Hepatic stellate cell (primary cell): Measurements from ENCODE around the gene MCC.

Experiments
- DNase-seq: peaks from one replicate; pipeline ENCODE4 v3.0.0; 2011; ENCODE audit warnings: low spot score

The MCC gene

GRCh38 chr5:113364466-113364865 is 123.8 kb downstream of the MCC start:
- no peak for DNase-seq

GRCh38 chr5:113361701-113362100 is 126.6 kb downstream of the MCC start:
- DNase-seq, result no peak

DNA sequence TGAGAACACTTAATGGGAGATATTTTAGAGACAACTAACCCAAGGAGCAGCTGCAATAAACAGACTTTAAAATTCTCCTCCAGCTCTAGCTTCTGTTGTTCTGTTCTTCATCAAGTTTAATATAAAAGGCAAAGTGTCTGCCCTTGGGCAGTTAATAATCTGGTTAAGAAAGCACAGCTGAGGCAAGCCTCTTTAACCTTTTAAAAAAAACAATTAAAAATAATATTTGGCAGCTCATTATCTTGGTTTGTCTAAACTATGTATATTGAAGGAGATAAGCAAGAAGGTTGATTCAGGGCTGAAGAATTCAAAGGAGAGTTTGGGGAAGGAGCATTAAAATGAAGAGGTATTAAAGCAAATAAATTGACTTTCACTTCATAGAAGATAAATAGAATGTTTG is 128.8 kb downstream of the MCC start:
- no peak for DNase-seq

GRCh38 chr5:113358696-113359095 is 129.6 kb downstream of the MCC start:
- DNase-seq, result no peak

DNA sequence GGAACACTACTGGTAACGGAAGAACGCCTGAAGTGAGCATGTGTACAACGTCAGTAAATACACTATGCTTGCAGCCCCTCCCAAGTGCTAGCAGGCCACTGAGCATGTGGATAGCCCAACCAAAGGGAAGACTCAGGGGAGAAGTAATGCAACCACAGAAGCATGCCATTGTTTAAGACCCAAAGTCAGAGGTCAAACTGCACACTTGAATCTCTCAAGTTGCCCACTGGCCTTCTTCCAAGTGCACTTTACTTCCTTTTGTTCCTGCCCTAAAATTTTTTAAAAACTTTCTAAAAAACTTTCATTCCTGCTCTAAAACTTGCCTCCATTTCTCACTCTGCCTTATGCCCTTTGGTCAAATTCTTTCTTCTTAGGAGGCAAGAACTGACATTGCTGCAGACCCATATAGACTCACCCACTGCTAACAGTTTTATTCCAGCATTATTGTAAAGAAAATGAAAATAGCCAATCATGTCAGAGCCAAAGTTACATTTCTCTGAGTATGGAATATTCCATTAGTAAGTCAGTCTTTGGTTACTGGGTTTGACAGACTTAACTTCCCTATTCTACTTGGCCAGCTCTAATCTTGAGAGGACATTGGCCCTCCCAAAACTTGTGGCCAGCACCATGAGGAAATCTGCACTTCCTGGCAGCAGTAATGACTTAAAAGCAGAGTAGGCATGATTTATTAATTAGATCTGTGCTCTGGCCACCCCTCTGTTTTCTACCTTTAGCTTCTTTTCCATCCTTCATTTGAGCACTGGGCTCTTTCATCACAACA is 130.4 kb downstream of the MCC start:
- no peak for DNase-seq

GRCh38 chr5:113356487-113356886 is 131.8 kb downstream of the MCC start:
- no peak for DNase-seq

- no peak for DNase-seq
These were observed 134.2 kb downstream of the MCC start for GRCh38 chr5:113354055-113354454.

- DNase-seq, result no peak
These were observed 140.7 kb downstream of the MCC start for GRCh38 chr5:113347572-113347971.

DNA sequence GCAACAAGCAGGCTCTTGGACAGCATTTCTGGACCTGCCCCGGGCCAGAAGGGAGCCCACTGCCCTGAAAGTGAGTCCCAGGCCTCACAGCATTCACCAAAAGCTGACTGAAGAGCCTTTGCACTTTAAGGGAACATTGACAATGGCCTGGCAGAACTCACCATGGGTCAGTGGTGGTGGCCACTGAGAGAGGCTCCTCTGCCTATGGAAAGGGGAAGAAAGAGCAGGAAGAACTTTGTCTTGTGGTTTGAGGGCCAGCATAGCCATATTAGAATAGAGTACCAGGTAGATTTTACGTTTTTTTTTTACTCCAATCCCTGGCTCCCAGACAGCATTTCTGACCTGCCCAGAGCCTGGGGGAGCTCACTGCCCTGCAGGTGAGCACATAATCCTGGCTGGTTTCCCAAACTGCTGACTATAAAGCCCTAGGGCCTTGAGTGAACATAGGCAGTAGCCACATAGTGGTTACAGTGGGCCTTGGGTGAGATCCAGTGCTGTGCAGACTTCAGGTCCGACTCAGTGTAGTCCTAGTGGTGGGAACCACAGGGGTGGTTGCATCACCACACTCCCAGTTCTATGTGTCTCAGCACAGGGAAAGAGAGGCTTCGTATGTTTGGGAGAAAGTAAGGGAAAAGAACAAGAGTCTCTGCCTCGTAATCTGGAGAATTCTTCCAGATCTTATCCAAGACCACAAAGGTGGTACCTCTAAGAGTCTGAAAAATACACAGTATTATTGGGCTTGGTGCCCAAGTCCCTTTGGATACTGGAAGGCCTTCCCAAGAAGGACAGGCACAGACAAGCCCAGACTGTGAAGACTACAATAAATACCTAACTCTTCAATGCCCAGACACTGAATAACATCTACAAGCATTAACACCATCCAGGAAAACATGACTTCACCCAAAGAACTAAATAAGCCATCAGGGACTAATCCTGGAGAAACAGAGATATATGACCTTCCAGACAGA is 143.0 kb downstream of the MCC start:
- no peak for DNase-seq

GRCh38 chr5:113343343-113343742 is 144.9 kb downstream of the MCC start:
- no peak for DNase-seq

DNA sequence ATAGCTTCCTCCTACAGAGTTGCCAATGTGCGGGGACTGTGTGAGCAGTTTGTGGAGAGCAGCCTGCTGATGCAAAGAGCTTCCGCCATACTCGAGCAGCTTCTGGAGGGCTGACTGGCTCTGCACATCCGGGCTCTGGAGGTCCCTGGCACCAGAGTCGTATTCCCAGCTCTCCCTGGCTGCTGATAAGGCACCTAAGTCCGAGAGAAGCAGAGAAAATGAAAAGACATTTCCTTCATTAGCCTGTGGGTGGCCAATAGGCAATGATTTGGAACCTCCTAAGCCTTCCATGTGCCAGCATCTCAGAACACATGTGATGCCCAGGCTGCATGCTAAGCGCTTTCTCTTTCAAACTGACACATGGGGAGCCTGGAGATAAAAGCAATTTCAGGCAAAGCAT is 147.7 kb downstream of the MCC start:
- no peak for DNase-seq

- DNase-seq, result no peak
These were observed 149.6 kb downstream of the MCC start for GRCh38 chr5:113338628-113339027.

GRCh38 chr5:113337515-113338415 is 150.5 kb downstream of the MCC start:
- DNase-seq, result no peak

GRCh38 chr5:113336975-113337374 is 151.3 kb downstream of the MCC start:
- peak; percentile 4 for DNase-seq

- no peak for DNase-seq
These were observed 154.8 kb downstream of the MCC start for GRCh38 chr5:113333411-113333810.

GRCh38 chr5:113331209-113331551 is 157.1 kb downstream of the MCC start:
- peak; percentile 4 for DNase-seq

DNA sequence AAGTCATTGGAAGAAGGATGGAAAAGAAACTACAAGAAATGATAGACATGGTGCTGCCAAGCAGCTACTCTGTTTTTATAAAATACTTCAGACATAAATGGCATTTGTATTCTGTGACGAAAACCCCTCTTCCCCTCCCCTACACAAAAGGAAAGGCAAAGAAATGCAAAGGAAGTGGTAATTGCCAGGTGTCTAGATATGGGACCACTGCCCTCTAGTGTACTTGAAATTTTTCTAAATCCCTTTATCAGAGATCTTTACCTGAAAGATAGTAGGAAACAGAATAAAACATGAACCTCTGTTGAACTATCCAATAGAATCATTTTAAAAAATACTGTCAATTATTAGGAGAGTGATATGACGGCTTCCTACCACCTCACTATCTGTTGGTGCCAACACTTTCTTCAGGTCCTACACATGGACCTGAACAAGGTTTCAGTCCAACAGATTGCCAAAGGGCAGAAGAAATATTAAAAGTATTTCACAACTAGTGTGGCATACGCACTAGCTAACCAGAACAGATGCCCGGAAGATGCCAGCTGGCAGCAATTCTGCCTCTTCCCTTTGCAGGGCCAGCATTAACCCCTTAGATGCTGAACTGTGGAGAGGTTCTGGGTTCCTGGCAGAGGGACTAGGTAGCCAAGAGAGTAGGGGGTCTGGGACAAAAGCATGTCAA is 157.6 kb downstream of the MCC start:
- DNase-seq, result no peak

- no peak for DNase-seq
These were observed 158.3 kb downstream of the MCC start for GRCh38 chr5:113329981-113330380.

- DNase-seq, result no peak
These were observed 163.2 kb downstream of the MCC start for GRCh38 chr5:113325054-113325453.

- no peak for DNase-seq
These were observed 167.0 kb downstream of the MCC start for GRCh38 chr5:113321276-113321675.

DNA sequence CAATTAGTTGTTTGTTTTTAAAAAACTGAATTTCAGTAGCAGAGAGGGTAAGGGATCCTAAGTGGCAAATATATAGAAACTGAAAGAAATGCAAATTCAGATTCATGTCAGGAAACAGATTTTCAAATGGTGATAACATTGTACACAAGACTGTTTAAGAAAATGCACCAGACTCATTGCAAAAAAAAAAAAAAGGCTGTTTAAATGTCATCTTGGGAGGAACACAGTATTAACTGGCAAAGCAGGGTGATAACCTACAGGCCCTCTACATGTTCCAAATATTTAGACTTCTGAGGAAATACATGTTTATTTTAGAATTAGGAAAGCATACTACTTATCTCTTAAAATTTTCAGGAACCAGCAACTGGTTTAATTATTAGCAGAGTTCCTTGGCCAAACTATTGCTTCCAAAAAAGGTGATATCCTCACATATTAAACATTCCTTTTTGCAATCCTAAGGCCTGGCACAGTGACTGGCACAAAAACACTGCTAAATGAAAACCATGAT is 167.9 kb downstream of the MCC start:
- no peak for DNase-seq
